HG03571 (cell line): ENCODE data around the gene ACACA.

ENCODE experiments used
- ATAC-seq: cut with Tn5 transposase; IDR thresholded peaks from one replicate; pipeline ENCODE4 v1.9.1; 2021; ENCODE audit not compliant: unreplicated experiment

The ACACA gene

GRCh38 chr17:37137906-37138514 is 268.6 kb downstream of the ACACA start:
- no peak for ATAC-seq

- ATAC-seq, result no peak
These were observed 269.5 kb downstream of the ACACA start for GRCh38 chr17:37137070-37137610.

GRCh38 chr17:37135576-37135975 is 271.1 kb downstream of the ACACA start:
- no peak for ATAC-seq

GRCh38 chr17:37134050-37134449 is 272.6 kb downstream of the ACACA start:
- no peak for ATAC-seq

GRCh38 chr17:37133136-37133535 is 273.5 kb downstream of the ACACA start:
- no peak for ATAC-seq

GRCh38 chr17:37131669-37132611 is 274.7 kb downstream of the ACACA start:
- no peak for ATAC-seq

GRCh38 chr17:37130984-37131446 is 275.6 kb downstream of the ACACA start:
- no peak for ATAC-seq

GRCh38 chr17:37124821-37125173 is 281.8 kb downstream of the ACACA start:
- ATAC-seq, result no peak

- no peak for ATAC-seq
These were observed 282.5 kb downstream of the ACACA start for GRCh38 chr17:37123941-37124820.

- ATAC-seq, result no peak
These were observed 283.2 kb downstream of the ACACA start for GRCh38 chr17:37123386-37123785.

GRCh38 chr17:37121616-37122015 is 285.0 kb downstream of the ACACA start:
- ATAC-seq, result no peak

GRCh38 chr17:37118366-37119137 is 288.1 kb downstream of the ACACA start:
- no peak for ATAC-seq

GRCh38 chr17:37117373-37118142 is 289.1 kb downstream of the ACACA start:
- no peak for ATAC-seq

GRCh38 chr17:37116671-37117185 is 289.9 kb downstream of the ACACA start:
- ATAC-seq, result no peak

- no peak for ATAC-seq
These were observed 295.3 kb downstream of the ACACA start for GRCh38 chr17:37111329-37111728.

GRCh38 chr17:37110746-37111145 is 295.9 kb downstream of the ACACA start:
- no peak for ATAC-seq

GRCh38 chr17:37109731-37110710 is 296.6 kb downstream of the ACACA start:
- ATAC-seq, result no peak

GRCh38 chr17:37109106-37109505 is 297.5 kb downstream of the ACACA start:
- no peak for ATAC-seq
